Common myeloid progenitor, CD34-positive (primary cell): ENCODE results near the gene TSPAN18.

ENCODE experiments used
- CTCF ChIA-PET: fragments of 350-600 bp; sonication (Branson Sonifier 250); formaldehyde crosslinking; loops from one replicate; lab custom pipeline; 2021; ENCODE audit warnings: antibody characterized with exemption; lab: Charles Lee
- POLR2A ChIA-PET: fragments of 350-600 bp; sonication (Branson Sonifier 250); formaldehyde crosslinking; loops from one replicate; lab custom pipeline; 2021; ENCODE audit warnings: antibody characterized with exemption; lab: Charles Lee
- DNase-seq, 3 donors: peaks; one replicate each; pipeline versions ENCODE4 v3.0.0 to v3.0.0-alpha.2; 2013
- H3K27ac ChIP-seq, 2 experiments: 1 replicate in 1 of 2; 2 replicates in 1 of 2; pipeline ENCODE4 v1.7.0; 2013; ENCODE audit warnings: inconsistent platforms in 2 of 2, low read length in 2 of 2, mild to moderate bottlenecking in 2 of 2, low read depth in 1 of 2, moderate library complexity in 1 of 2; ENCODE audit not compliant: severe bottlenecking in 2 of 2, insufficient read depth in 1 of 2, poor library complexity in 1 of 2
- H3K27me3 ChIP-seq, 5 experiments: replicated peaks in 2 of 5; 1 replicate in 3 of 5; 2 replicates in 2 of 5; pipeline versions ENCODE4 v1.6.1 to v1.7.0; 2013; ENCODE audit warnings: low read length in 4 of 5, mild to moderate bottlenecking in 2 of 5, moderate library complexity in 2 of 5, inconsistent platforms in 1 of 5; ENCODE audit not compliant: insufficient read depth in 5 of 5, control insufficient read depth in 4 of 5
- H3K36me3 ChIP-seq, 4 experiments: 1 replicate in 2 of 4; 2 replicates in 2 of 4; pipeline versions ENCODE4 v1.6.1 to v1.7.0; 2013; ENCODE audit warnings: low read length in 3 of 4, control low read depth in 1 of 4, mild to moderate bottlenecking in 1 of 4; ENCODE audit not compliant: control insufficient read depth in 4 of 4, insufficient read depth in 4 of 4
- H3K4me1 ChIP-seq, 4 experiments: 1 replicate in 3 of 4; 2 replicates in 1 of 4; pipeline versions ENCODE4 v1.6.1 to v1.7.1; 2013; ENCODE audit warnings: low read length in 3 of 4, mild to moderate bottlenecking in 3 of 4, control low read depth in 1 of 4, inconsistent platforms in 1 of 4, moderate library complexity in 1 of 4; ENCODE audit not compliant: control insufficient read depth in 4 of 4, insufficient read depth in 4 of 4; ENCODE audit errors: control extremely low read depth in 1 of 4
- H3K4me3 ChIP-seq, 7 experiments: 1 replicate in 4 of 7; 2 replicates in 3 of 7; pipeline versions ENCODE4 v1.5.1 to v1.7.0; 2013; ENCODE audit warnings: mild to moderate bottlenecking in 7 of 7, low read length in 6 of 7, moderate library complexity in 6 of 7, inconsistent platforms in 2 of 7, low read depth in 2 of 7, control low read depth in 1 of 7; ENCODE audit not compliant: insufficient read depth in 4 of 7, control insufficient read depth in 1 of 7; ENCODE audit errors: extremely low read depth in 1 of 7
- H3K9me3 ChIP-seq, 5 experiments: 1 replicate in 4 of 5; 2 replicates in 1 of 5; pipeline versions ENCODE4 v1.6.1 to v1.7.1; 2013; ENCODE audit warnings: low read length in 4 of 5, mild to moderate bottlenecking in 2 of 5, inconsistent platforms in 1 of 5, low read depth in 1 of 5, moderate library complexity in 1 of 5; ENCODE audit not compliant: control insufficient read depth in 4 of 5, insufficient read depth in 2 of 5; ENCODE audit errors: control extremely low read depth in 1 of 5
- WGBS: methylation state at CpG from one replicate; pipeline ENCODE4 v1.1.5; 2013; ENCODE audit not compliant: insufficient coverage; 5-methylcytosine and 5-hydroxymethylcytosine counted together

The TSPAN18 gene

GRCh38 chr11:44791316-44791925, 64.7 kb downstream of the TSPAN18 start:
- POLR2A ChIA-PET = no interaction called here
- H3K4me3 ChIP-seq = no peak overlapping the region
- H3K36me3 ChIP-seq = no peaks in the 10 kb centered on the region
- no peaks in the 10 kb centered on the region for H3K9me3 ChIP-seq
- CTCF ChIA-PET = interaction anchor here (1.1 to 6.5 kb wide), 3 partner anchors 11 to 15 kb away, joined by 4 to 47 read pairs (median 4); no protein-coding TSS in a partner anchor
- H3K27me3 ChIP-seq = peaks cover 0 to 7% (median 0%) of the 10 kb centered on the region in 5 experiments
- DNase-seq = no peak
- peaks cover 4 to 14% (median 7%) of the 10 kb centered on the region in 4 experiments for H3K4me1 ChIP-seq
- 95% methylated on average over 10 of the region's 13 CpGs for WGBS
- no peak overlapping the region for H3K27ac ChIP-seq

- ChIA-PET POLR2A (no interaction called here), CTCF (interaction anchor here (1.1 to 3.1 kb wide), 3 partner anchors 8 to 15 kb away, joined by 4 to 8 read pairs (median 4); no protein-coding TSS in a partner anchor)
- WGBS = 96% methylated on average over 5 of the region's 8 CpGs
- Histone ChIP-seq H3K9me3 (no peaks in the 10 kb centered on the region), H3K4me3 (no peak overlapping the region), H3K27me3 (peaks cover 0 to 7% (median 0%) of the 10 kb centered on the region in 5 experiments), H3K36me3 (no peaks in the 10 kb centered on the region), H3K4me1 (peaks cover 4 to 14% (median 7%) of the 10 kb centered on the region in 4 experiments), H3K27ac (no peak overlapping the region)
- no peak for DNase-seq
Observed at GRCh38 chr11:44792171-44792570, 65.4 kb downstream of the TSPAN18 start.

GRCh38 chr11:44793350-44794090, 66.8 kb downstream of the TSPAN18 start:
- H3K36me3 ChIP-seq = no peaks in the 10 kb centered on the region
- DNase-seq = peak; percentile 59 to 80 (median 75)
- WGBS = 85% methylated on average over 13 of the region's 17 CpGs
- H3K27me3 ChIP-seq = peaks cover 0 to 7% (median 0%) of the 10 kb centered on the region in 5 experiments
- no peaks in the 10 kb centered on the region for H3K9me3 ChIP-seq
- H3K4me1 ChIP-seq = peaks cover 4 to 14% (median 6%) of the 10 kb centered on the region in 4 experiments
- ChIA-PET POLR2A (no interaction called here), CTCF (interaction anchor here (0.8 to 3.1 kb wide), 6 partner anchors 9 to 118 kb away, joined by 3 to 8 read pairs (median 4); no protein-coding TSS in a partner anchor)
- H3K27ac ChIP-seq = no peak overlapping the region
- H3K4me3 ChIP-seq = no peak overlapping the region

- Histone ChIP-seq H3K4me3 (no peak overlapping the region), H3K27ac (no peak overlapping the region), H3K36me3 (no peaks in the 10 kb centered on the region), H3K4me1 (no peaks in the 10 kb centered on the region), H3K9me3 (no peaks in the 10 kb centered on the region), H3K27me3 (peaks cover 0 to 5% (median 0%) of the 10 kb centered on the region in 5 experiments)
- WGBS = 61% methylated on average over 4 of the region's 8 CpGs
- CTCF ChIA-PET = interaction anchor here (1.1 kb wide), 1 partner anchor 10 kb away, joined by 3 read pairs; no protein-coding TSS in a partner anchor
- no peak for DNase-seq
- POLR2A ChIA-PET = no interaction called here
Observed at GRCh38 chr11:44795803-44796535, 69.2 kb downstream of the TSPAN18 start.

DNA sequence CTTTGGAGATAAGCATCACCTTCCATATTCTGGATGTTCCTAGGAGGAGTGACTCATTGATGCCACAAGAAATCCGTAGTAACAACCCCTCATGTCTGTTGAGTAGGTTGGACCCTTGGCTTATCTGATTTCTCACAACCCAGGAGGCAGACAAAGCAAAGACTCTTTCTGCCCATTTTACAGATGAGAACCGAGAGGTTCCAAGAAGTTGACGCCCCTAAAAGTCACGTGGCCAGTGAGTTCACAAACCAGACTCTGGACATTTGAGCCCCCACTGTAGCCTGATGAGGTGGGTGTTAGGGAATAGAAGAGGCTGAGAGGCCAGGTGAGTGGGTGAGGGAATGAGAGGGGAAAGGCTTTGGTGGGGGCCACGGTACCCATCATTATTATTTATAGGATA, 70.3 kb downstream of the TSPAN18 start:
- no peak for DNase-seq
- POLR2A ChIA-PET = no interaction called here
- Histone ChIP-seq H3K36me3 (no peaks in the 10 kb centered on the region), H3K9me3 (no peaks in the 10 kb centered on the region), H3K4me1 (no peaks in the 10 kb centered on the region), H3K27ac (no peak overlapping the region), H3K4me3 (no peak overlapping the region), H3K27me3 (peaks cover 0 to 5% (median 0%) of the 10 kb centered on the region in 5 experiments)
- 97% methylated on average over 5 of the region's 5 CpGs for WGBS
- CTCF ChIA-PET = no interaction called here

DNA sequence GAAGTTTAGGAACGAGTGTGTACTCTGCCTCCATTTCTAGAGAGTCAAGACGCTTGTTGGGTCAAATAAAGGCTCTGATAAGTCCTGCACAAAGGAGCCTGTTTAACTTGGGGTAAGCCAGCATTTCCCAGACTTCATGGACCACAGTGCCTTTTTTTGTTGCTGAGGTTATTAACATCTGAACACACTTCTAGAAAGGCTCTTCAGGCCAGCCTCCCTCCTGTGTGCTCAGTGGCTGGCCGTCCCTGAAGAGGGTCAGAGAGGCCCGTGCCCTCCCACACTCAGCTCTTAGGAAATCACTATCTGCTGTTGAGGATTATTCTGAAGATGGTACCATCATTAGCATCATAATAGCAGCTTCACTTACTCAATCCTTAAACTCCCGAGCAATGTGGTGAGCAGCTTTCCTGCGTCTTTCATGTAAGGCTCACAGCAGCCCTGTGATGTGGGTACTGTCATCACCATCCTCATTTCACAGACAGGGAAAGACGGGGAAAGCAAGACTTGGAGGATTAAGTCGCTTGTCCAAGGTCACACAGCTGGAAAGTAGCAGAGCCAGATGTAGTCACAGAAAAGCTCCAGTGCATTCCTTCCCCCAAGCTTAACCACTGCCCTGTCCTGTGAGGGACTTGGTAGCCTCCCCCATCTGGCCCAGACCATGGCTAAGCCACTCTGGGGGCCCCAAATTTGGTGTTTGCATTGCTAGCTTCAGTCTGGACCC, 71.3 kb downstream of the TSPAN18 start:
- no peak for DNase-seq
- Histone ChIP-seq H3K9me3 (no peaks in the 10 kb centered on the region), H3K27ac (no peak overlapping the region), H3K4me3 (no peak overlapping the region), H3K27me3 (peaks cover 0 to 3% (median 0%) of the 10 kb centered on the region in 5 experiments), H3K36me3 (no peaks in the 10 kb centered on the region), H3K4me1 (no peaks in the 10 kb centered on the region)
- ChIA-PET CTCF (interaction anchor here (0.9 to 1.4 kb wide), 2 partner anchors 10 to 22 kb away, joined by 6 read pairs; no protein-coding TSS in a partner anchor), POLR2A (no interaction called here)
- 98% methylated on average over 6 of the region's 8 CpGs for WGBS
